OCI-LY7 (cell line): ENCODE measurements around the gene PRKN.

ENCODE experiments used
- EZH2phosphoT487 ChIP-seq: fragments of 200-600 bp; sonication (generic); IDR thresholded peaks from 2 replicates; pipeline ENCODE4 v1.6.1; 2018; ENCODE audit warnings: low read depth, borderline replicate concordance, mild to moderate bottlenecking, mixed run types, antibody characterized with exemption, low read length, moderate library complexity, mixed read lengths
- TF ChIP-seq, protein P1 (sequence below): fragments of 200-600 bp; sonication (generic); conservative IDR thresholded peaks from 2 replicates; pipeline ENCODE4 v1.5.1; 2014; ENCODE audit warnings: mild to moderate bottlenecking, antibody characterized with exemption, low read length, moderate library complexity, mixed read lengths

DNA sequence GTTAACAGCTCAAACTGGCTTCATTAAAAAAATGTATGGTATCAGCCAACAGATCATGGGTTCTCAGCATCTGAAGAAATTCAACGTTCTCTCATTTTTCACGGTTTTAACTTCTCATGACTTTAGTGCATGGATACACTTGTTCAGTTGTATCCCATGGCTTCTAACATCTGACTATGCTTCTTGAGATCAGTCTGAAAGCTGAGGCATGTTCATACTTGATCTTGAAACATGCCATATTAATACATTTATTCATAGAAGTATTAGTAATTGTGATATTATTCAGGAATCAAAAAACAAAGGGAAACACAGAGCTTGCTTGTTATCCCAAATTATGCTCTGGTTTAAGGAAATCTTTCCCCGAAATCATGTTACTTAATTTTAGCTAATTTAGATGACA is 649.4 kb downstream of the PRKN start:
- TF ChIP-seq, protein P1, sequence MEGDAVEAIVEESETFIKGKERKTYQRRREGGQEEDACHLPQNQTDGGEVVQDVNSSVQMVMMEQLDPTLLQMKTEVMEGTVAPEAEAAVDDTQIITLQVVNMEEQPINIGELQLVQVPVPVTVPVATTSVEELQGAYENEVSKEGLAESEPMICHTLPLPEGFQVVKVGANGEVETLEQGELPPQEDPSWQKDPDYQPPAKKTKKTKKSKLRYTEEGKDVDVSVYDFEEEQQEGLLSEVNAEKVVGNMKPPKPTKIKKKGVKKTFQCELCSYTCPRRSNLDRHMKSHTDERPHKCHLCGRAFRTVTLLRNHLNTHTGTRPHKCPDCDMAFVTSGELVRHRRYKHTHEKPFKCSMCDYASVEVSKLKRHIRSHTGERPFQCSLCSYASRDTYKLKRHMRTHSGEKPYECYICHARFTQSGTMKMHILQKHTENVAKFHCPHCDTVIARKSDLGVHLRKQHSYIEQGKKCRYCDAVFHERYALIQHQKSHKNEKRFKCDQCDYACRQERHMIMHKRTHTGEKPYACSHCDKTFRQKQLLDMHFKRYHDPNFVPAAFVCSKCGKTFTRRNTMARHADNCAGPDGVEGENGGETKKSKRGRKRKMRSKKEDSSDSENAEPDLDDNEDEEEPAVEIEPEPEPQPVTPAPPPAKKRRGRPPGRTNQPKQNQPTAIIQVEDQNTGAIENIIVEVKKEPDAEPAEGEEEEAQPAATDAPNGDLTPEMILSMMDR, result no peak
- no peak for TF ChIP-seq EZH2phosphoT487
